Keratinocyte (primary cell): ENCODE measurements around the gene SDK1. TPM values are rescaled to one million over a fixed set of nuclear protein-coding genes. Genes with fewer than 3 reads are reported as not detected.

Experiments
- DNase-seq: peaks from one replicate; pipeline ENCODE4 v3.0.0-alpha.2; 2011; ENCODE audit warnings: low read depth, missing footprints, low spot score
- FAIRE-seq: peaks from 2 replicates; lab custom pipeline; 2011; peaks lifted over from hg19 to GRCh38; lab: Jason Lieb, UNC
- H2AFZ ChIP-seq: 2 replicates; pipeline ENCODE4 v1.6.0; 2012; ENCODE audit warnings: low read length, control low read depth, inconsistent platforms; ENCODE audit not compliant: control insufficient read depth
- H3K27ac ChIP-seq: 2 replicates; pipeline ENCODE4 v1.5.1; 2011; ENCODE audit warnings: low read length; ENCODE audit not compliant: control insufficient read depth, insufficient read depth
- H3K27me3 ChIP-seq: 3 replicates; pipeline ENCODE4 v1.6.0; 2011; ENCODE audit warnings: low read length; ENCODE audit not compliant: control insufficient read depth, insufficient read depth; ENCODE audit errors: extremely low read depth
- H3K36me3 ChIP-seq, 2 experiments: 2 replicates in 1 of 2; 3 replicates in 1 of 2; pipeline ENCODE4 v1.5.1; 2011; ENCODE audit warnings: low read length in 2 of 2, mild to moderate bottlenecking in 1 of 2; ENCODE audit not compliant: control insufficient read depth in 2 of 2, insufficient read depth in 2 of 2; ENCODE audit errors: extremely low read depth in 1 of 2
- H3K4me1 ChIP-seq: 3 replicates; pipeline ENCODE4 v1.5.1; 2011; ENCODE audit warnings: low read length; ENCODE audit not compliant: control insufficient read depth, insufficient read depth; ENCODE audit errors: extremely low read depth
- H3K4me2 ChIP-seq: 3 replicates; pipeline ENCODE4 v1.6.0; 2011; ENCODE audit warnings: low read depth, low read length; ENCODE audit not compliant: control insufficient read depth, insufficient read depth; ENCODE audit errors: extremely low read depth
- H3K4me3 ChIP-seq, 3 experiments: fragments of 200-600 bp in 1 of 3; sonication (generic) in 1 of 3; 2 replicates in 2 of 3; 3 replicates in 1 of 3; pipeline ENCODE4 v1.5.1; 2011 to 2016; ENCODE audit warnings: low read length in 3 of 3, mild to moderate bottlenecking in 3 of 3, control low read depth in 2 of 3, inconsistent platforms in 1 of 3, low read depth in 1 of 3, mixed read lengths in 1 of 3, mixed run types in 1 of 3, moderate library complexity in 1 of 3; ENCODE audit not compliant: control insufficient read depth in 2 of 3, insufficient read depth in 2 of 3; ENCODE audit errors: extremely low read depth in 1 of 3
- H3K79me2 ChIP-seq: 2 replicates; pipeline ENCODE4 v1.6.0; 2012; ENCODE audit warnings: low read length; ENCODE audit not compliant: control insufficient read depth, insufficient read depth
- H3K9ac ChIP-seq: 3 replicates; pipeline ENCODE4 v1.6.0; 2011; ENCODE audit warnings: low read length; ENCODE audit not compliant: control insufficient read depth, insufficient read depth; ENCODE audit errors: extremely low read depth
- H3K9me1 ChIP-seq: 3 replicates; pipeline ENCODE4 v1.6.0; 2011; ENCODE audit warnings: low read length; ENCODE audit not compliant: control insufficient read depth, insufficient read depth; ENCODE audit errors: extremely low read depth
- H3K9me3 ChIP-seq: 2 replicates; pipeline ENCODE4 v1.5.1; 2012; ENCODE audit warnings: low read depth, low read length; ENCODE audit not compliant: control insufficient read depth
- H4K20me1 ChIP-seq: 3 replicates; pipeline ENCODE4 v1.6.0; 2011; ENCODE audit warnings: low read length; ENCODE audit not compliant: control insufficient read depth, insufficient read depth; ENCODE audit errors: extremely low read depth
- CTCF ChIP-seq, 3 experiments: IDR thresholded peaks in 1 of 3; conservative IDR thresholded peaks in 1 of 3; optimal IDR thresholded peaks in 1 of 3; 2 replicates in 2 of 3; 3 replicates in 1 of 3; pipeline versions ENCODE3 to v1.5.1; 2011; ENCODE audit warnings: low read length in 3 of 3, mild to moderate bottlenecking in 3 of 3, moderate library complexity in 2 of 3, control low read depth in 1 of 3, inconsistent platforms in 1 of 3; ENCODE audit not compliant: insufficient read depth in 2 of 3; ENCODE audit errors: extremely low read depth in 1 of 3
- EZH2 ChIP-seq: IDR thresholded peaks from one replicate; pipeline ENCODE4 v1.6.1; 2012; ENCODE audit warnings: inconsistent platforms, mild to moderate bottlenecking, low read length, moderate library complexity
- dilution Hi-C: fragments of 300-500 bp; cut with MboI; formaldehyde crosslinking; loops from one replicate; pipeline ENCODE4 v1.7.0; 2020; ENCODE audit warnings: low sequenced_read_pairs; ENCODE audit not compliant: extremely low pct_ligation_motif_present
- polyA plus RNA-seq, 5 experiments: library from polyadenylated mRNA; depleted of rRNA in 3 of 5; stranded (reverse) in 3 of 5; stranded (forward) in 1 of 5; unstranded in 1 of 5; fragments of >200 nt; gene quantifications; 1 replicate in 1 of 5; 2 replicates in 3 of 5; 3 replicates in 1 of 5; pipeline versions ENCODE4 v1.2.1 to v1.2.3, GENCODE V29; 2011 to 2012; ENCODE audit warnings: missing spikeins in 2 of 5, low read depth in 1 of 5, low replicate concordance in 1 of 5

The SDK1 gene
- polyA plus RNA-seq, 1 donor (not counting 4 experiments of a cell fraction or from before 2014, with no cell fraction given): 0.66 TPM

DNA sequence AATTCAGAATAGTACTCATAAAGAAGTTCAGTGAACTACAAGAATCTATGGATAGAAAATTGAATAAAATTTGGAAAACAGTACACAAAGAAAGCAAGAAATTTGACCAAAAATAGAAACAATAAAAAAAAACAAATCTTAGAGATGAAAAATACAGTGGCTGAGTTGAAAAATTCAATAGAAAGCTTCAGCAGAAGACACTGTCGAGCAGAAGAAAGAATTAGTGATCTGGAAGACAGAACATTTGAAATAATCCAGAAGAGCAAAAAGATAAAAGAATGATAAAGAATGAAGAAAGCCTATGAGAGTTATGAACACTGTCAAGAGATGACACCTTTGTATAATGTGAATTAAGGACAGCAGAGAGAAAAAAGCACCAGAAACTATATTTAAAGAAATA lies 480.6 kb downstream of the SDK1 start:
- no peaks in the 10 kb centered on the region for H3K36me3 ChIP-seq
- no peak for FAIRE-seq

DNA sequence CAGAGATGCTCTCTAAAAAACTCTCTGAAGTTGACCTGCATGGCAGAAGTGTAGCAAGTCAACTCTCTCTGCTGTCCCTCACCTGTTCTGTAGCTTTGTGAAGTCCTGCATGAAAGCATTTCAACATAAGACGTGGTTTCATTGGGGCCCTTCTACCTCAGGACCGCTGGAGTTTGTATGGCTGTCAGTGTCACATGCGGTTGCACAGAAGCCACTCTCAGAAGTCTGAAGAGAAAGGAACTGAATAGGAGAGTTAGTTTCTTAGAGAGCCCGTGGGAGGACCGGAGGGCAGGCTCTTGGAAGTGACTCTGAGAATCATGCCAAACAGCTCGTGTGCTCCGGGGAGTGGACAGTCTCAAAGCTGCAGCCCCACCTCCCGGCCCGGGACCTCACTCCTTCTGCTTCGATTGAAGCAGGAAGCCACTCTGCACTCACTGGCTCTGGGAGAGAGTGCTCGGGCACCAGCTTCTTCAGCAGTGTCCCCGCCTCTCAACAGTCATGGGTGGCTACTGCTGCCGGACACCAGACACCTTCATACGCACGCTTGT lies 486.7 kb downstream of the SDK1 start:
- FAIRE-seq (no peak), DNase-seq (no peak)
- H3K9ac ChIP-seq: no peak overlapping the region
- H3K4me1 ChIP-seq: no peaks in the 10 kb centered on the region
- H3K36me3 ChIP-seq: no peaks in the 10 kb centered on the region
- no peak overlapping the region for H3K27ac ChIP-seq
- H2AFZ ChIP-seq: no peak overlapping the region
- H3K4me2 ChIP-seq: no peak overlapping the region
- no peaks in the 10 kb centered on the region for H3K27me3 ChIP-seq
- no peaks in the 10 kb centered on the region for H4K20me1 ChIP-seq
- no peaks in the 10 kb centered on the region for H3K79me2 ChIP-seq
- H3K4me3 ChIP-seq: no peak overlapping the region
- dilution Hi-C loops: no loop called here
- TF ChIP-seq CTCF (optimal IDR thresholded peaks at IDR 0.05 in 1 of 3, IDR thresholded peaks at IDR 0.05 in 1 of 3, conservative IDR thresholded peaks at IDR 0.05 in 1 of 3; ENCODE audit: extremely low read depth in 1 of 3, insufficient read depth in 2 of 3, low read length in 3 of 3): no peak
- TF ChIP-seq EZH2: no peak
- no peaks in the 10 kb centered on the region for H3K9me3 ChIP-seq
- no peaks in the 10 kb centered on the region for H3K9me1 ChIP-seq

More for the DNA sequence above, 480.6 kb downstream of the SDK1 start:
- Histone ChIP-seq H3K27me3 (no peaks in the 10 kb centered on the region), H3K9me3 (peaks cover 5% of the 10 kb centered on the region), H3K4me2 (no peak overlapping the region), H3K79me2 (no peaks in the 10 kb centered on the region), H2AFZ (no peak overlapping the region), H3K4me3 (no peak overlapping the region), H3K9me1 (no peaks in the 10 kb centered on the region), H3K9ac (no peak overlapping the region), H3K4me1 (no peaks in the 10 kb centered on the region), H4K20me1 (no peaks in the 10 kb centered on the region), H3K27ac (no peak overlapping the region)
- TF ChIP-seq EZH2: no peak
- TF ChIP-seq CTCF (optimal IDR thresholded peaks at IDR 0.05 in 1 of 3, IDR thresholded peaks at IDR 0.05 in 1 of 3, conservative IDR thresholded peaks at IDR 0.05 in 1 of 3; ENCODE audit: extremely low read depth in 1 of 3, insufficient read depth in 2 of 3, low read length in 3 of 3): no peak
- dilution Hi-C loops: no loop called here
- DNase-seq: no peak
